WTC11 (cell line): ENCODE data around the gene XAGE3. TPM values are rescaled to one million over a fixed set of nuclear protein-coding genes. Genes with fewer than 3 reads are reported as not detected.
"Not testable (repeated sequence)": the region's sequence is repeated elsewhere in the genome, so short reads cannot be mapped to it uniquely, and the experiment has no call there.

Experiments
- ATAC-seq: fragments of 200-7000 bp; cut with Tn5 transposase; 2 replicates; pipeline ENCODE4 v1.10.0; 2021; ENCODE audit warnings: mild to moderate bottlenecking, moderate library complexity
- CTCF ChIA-PET: fragments of 300-600 bp; sonication (Branson Sonifier 250); formaldehyde crosslinking; loops from one replicate; lab custom pipeline; 2021; ENCODE audit warnings: antibody characterized with exemption; lab: Charles Lee
- POLR2A ChIA-PET: fragments of 350-600 bp; sonication (Branson Sonifier 250); formaldehyde crosslinking; loops from one replicate; lab custom pipeline; 2021; ENCODE audit warnings: antibody characterized with exemption; lab: Charles Lee
- DNase-seq: peaks from one replicate; pipeline ENCODE4 v3.0.0; 2021; ENCODE audit warnings: low spot score
- H3K27ac Mint-ChIP-seq: 2 replicates; pipeline ENCODE4 v1.8.0; 2021; ENCODE audit warnings: mixed read lengths
- H3K27me3 Mint-ChIP-seq: 2 replicates; pipeline ENCODE4 v1.8.0; 2021; ENCODE audit warnings: low read depth, mild to moderate bottlenecking, moderate library complexity, mixed read lengths
- H3K36me3 Mint-ChIP-seq: 2 replicates; pipeline ENCODE4 v1.8.0; 2021; ENCODE audit warnings: mixed read lengths
- H3K4me1 Mint-ChIP-seq: 2 replicates; pipeline ENCODE4 v1.8.0; 2022; ENCODE audit warnings: mixed read lengths
- H3K4me3 Mint-ChIP-seq: 2 replicates; pipeline ENCODE4 v1.8.0; 2021; ENCODE audit warnings: mild to moderate bottlenecking, moderate library complexity, mixed read lengths
- H3K9me3 Mint-ChIP-seq: 2 replicates; pipeline ENCODE4 v1.8.0; 2021; ENCODE audit warnings: mixed read lengths
- PRDM15 ChIP-seq: sonication (generic); formaldehyde crosslinking; IDR thresholded peaks from 2 replicates; pipeline ENCODE4 v1.8.0; 2022; ENCODE audit warnings: missing genetic modification reagents
- RELA ChIP-seq: sonication (generic); formaldehyde crosslinking; IDR thresholded peaks from 2 replicates; pipeline ENCODE4 v1.8.1; 2022; ENCODE audit warnings: missing genetic modification reagents, mild to moderate bottlenecking, borderline replicate concordance
- ZNF281 ChIP-seq: sonication (generic); formaldehyde crosslinking; IDR thresholded peaks from 2 replicates; pipeline ENCODE4 v1.8.0; 2023; ENCODE audit warnings: mild to moderate bottlenecking, missing genetic modification reagents
- total RNA-seq: library from RNA; stranded (reverse); gene quantifications from 3 replicates; pipeline ENCODE4 v1.2.3, GENCODE V29; 2021

XAGE3 gene
- total RNA-seq, 1 experiment from 2014 or later = not detected

DNA sequence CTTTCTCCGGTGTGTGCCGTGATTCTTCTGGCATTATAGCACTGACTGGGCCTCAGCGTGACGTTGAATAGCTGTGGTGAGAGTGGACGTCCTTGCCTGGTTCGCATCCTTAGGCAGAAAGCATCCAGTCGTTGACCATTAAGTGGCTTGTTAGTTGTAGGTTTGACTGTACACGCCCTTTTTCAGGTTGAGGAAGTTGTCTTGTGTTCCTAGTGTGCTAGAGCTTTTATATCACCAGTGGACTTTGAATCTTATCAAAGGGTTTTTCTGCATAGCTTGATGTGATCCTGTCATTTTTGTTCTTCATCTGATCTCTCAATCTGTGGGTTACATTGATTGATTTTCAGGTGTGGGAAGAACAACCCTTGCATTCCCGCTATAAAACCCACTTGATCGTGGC is 37.6 kb upstream of the XAGE3 start:
- H3K36me3 Mint-ChIP-seq, H3K4me1 Mint-ChIP-seq, ATAC-seq, DNase-seq, H3K27ac Mint-ChIP-seq, H3K4me3 Mint-ChIP-seq, H3K9me3 Mint-ChIP-seq, CTCF ChIA-PET, POLR2A ChIA-PET, H3K27me3 Mint-ChIP-seq: not testable (repeated sequence)

GRCh38 chrX:52896855-52897709 is 29.2 kb upstream of the XAGE3 start, which contains the start of gene FAM156B:
Gene FAM156B, plus strand, starts transcription at chrX:52897330. Its CDS starts 9,896 bp downstream, at chrX:52907226.
- H3K4me1 Mint-ChIP-seq, H3K36me3 Mint-ChIP-seq, DNase-seq, H3K9me3 Mint-ChIP-seq, H3K27ac Mint-ChIP-seq, H3K4me3 Mint-ChIP-seq, CTCF ChIA-PET, POLR2A ChIA-PET, H3K27me3 Mint-ChIP-seq: not testable (repeated sequence)
- peak; percentile 80 for ATAC-seq

- H3K4me1 Mint-ChIP-seq, H3K9me3 Mint-ChIP-seq, H3K4me3 Mint-ChIP-seq, H3K36me3 Mint-ChIP-seq, ATAC-seq, H3K27me3 Mint-ChIP-seq, H3K27ac Mint-ChIP-seq, DNase-seq, CTCF ChIA-PET, POLR2A ChIA-PET: not testable (repeated sequence)
Measured at GRCh38 chrX:52896438-52896837, 28.6 kb upstream of the XAGE3 start.

DNA sequence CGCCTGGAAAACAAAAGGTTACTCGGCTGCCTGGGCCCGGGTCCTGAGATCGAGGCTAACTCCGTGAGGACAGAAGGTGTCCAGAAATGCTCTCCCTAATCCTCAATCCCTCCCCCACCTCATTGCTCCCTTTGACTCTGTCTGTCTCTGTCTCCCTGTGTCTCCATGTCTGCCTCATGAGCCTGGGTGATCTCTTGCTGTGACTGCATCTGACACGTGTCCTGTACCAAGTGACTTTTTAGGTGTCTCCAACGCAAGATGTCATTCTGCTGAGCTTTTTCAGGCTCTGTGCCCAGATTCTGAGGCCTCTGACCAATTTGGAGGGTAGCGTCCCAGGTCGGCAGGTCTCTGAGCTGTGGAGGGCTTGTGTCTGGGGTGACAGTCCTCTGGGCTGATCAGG is 20.2 kb upstream of the XAGE3 start:
- DNase-seq, POLR2A ChIA-PET, H3K4me3 Mint-ChIP-seq, H3K36me3 Mint-ChIP-seq, H3K27me3 Mint-ChIP-seq, CTCF ChIA-PET, H3K4me1 Mint-ChIP-seq, ATAC-seq, H3K27ac Mint-ChIP-seq, H3K9me3 Mint-ChIP-seq: not testable (repeated sequence)

DNA sequence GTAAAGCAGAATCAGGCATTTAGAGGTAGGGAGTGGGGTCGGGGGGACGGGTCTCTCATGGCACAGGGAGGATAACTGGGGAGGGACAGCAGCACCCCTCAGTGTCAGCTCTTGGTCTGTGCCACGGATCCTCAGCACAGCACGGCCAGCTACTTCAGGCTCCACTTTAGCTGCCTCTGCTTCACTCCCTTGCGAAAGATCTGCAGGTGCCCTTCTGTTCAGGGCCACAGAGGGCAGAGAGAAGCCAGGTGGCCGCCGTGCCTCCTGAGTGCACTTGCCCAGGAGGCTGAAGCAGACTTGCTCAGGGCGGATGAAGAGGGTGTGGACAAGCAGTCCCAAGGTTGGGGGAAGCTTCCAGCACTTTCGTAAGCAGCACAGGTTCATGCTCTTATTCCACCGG is 19.6 kb upstream of the XAGE3 start:
- ATAC-seq, POLR2A ChIA-PET, H3K4me1 Mint-ChIP-seq: not testable (repeated sequence)

GRCh38 chrX:52876386-52876785 is 8.5 kb upstream of the XAGE3 start:
- DNase-seq, H3K4me1 Mint-ChIP-seq, H3K9me3 Mint-ChIP-seq, CTCF ChIA-PET, POLR2A ChIA-PET, H3K4me3 Mint-ChIP-seq, H3K27me3 Mint-ChIP-seq, H3K27ac Mint-ChIP-seq, H3K36me3 Mint-ChIP-seq, ATAC-seq: not testable (repeated sequence)

More for the DNA sequence above, 19.6 kb upstream of the XAGE3 start:
- H3K27ac Mint-ChIP-seq, DNase-seq, H3K9me3 Mint-ChIP-seq, H3K4me3 Mint-ChIP-seq, H3K36me3 Mint-ChIP-seq, H3K27me3 Mint-ChIP-seq, CTCF ChIA-PET: not testable (repeated sequence)

DNA sequence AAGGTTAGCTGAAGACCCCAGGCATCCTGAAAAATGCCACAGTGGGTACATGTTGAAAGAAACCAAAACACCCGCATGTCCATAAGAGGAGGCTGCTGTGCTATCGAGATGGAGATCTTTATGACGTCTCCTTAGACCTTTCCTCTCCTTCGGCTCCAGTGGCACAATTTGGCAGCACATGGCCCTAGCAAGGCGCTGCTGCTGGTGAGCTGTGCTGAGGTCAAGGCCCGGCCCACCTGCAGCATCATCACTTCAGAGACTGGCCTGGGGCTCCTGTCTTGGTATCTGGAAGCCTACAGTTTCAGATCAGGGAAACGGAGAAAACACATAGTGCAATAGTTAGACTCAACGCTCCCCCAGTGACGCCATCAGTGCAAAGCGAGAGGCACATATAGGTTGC is 7.6 kb upstream of the XAGE3 start:
- POLR2A ChIA-PET, H3K27me3 Mint-ChIP-seq, H3K4me1 Mint-ChIP-seq, H3K36me3 Mint-ChIP-seq, H3K27ac Mint-ChIP-seq, H3K4me3 Mint-ChIP-seq, DNase-seq, ATAC-seq, CTCF ChIA-PET, H3K9me3 Mint-ChIP-seq: not testable (repeated sequence)

GRCh38 chrX:52874661-52875060 is 6.8 kb upstream of the XAGE3 start:
- H3K27me3 Mint-ChIP-seq = peaks cover 6% of the 10 kb centered on the region
- CTCF ChIA-PET = no interaction called here
- no peaks in the 10 kb centered on the region for H3K9me3 Mint-ChIP-seq
- H3K4me3 Mint-ChIP-seq = no peak overlapping the region
- H3K36me3 Mint-ChIP-seq = no peaks in the 10 kb centered on the region
- H3K27ac Mint-ChIP-seq = no peak overlapping the region
- DNase-seq (no peak), ATAC-seq (no peak)
- POLR2A ChIA-PET = no interaction called here
- H3K4me1 Mint-ChIP-seq = no peaks in the 10 kb centered on the region
- no peak for TF ChIP-seq PRDM15 (CRISPR knock-in tag)
- TF ChIP-seq RELA (CRISPR knock-in tag) = no peak
- no peak for TF ChIP-seq ZNF281
